Memory B cell (primary cell): ENCODE measurements around the gene NLRP1.
A peak's percentile ranks its signal among the peaks of the same experiment; 100 is the strongest.

Experiments
- ATAC-seq: fragments of 150-1000 bp; cut with Tn5 transposase; 2 replicates; pipeline ENCODE4 v1.10.0; 2021; ENCODE audit warnings: low read depth, mild to moderate bottlenecking, moderate library complexity
- DNase-seq, 2 donors: peaks; one replicate each; pipeline ENCODE4 v3.0.0; 2022; ENCODE audit warnings: low spot score in 2 of 2
- H3K27ac Mint-ChIP-seq: one replicate; pipeline ENCODE4 v1.8.0; 2022; ENCODE audit warnings: mild to moderate bottlenecking, moderate library complexity, mixed read lengths
- H3K27me3 Mint-ChIP-seq: one replicate; pipeline ENCODE4 v1.8.0; 2022; ENCODE audit warnings: mixed read lengths
- H3K36me3 Mint-ChIP-seq: one replicate; pipeline ENCODE4 v1.8.0; 2022; ENCODE audit warnings: mild to moderate bottlenecking, mixed read lengths
- H3K4me1 Mint-ChIP-seq: one replicate; pipeline ENCODE4 v1.8.0; 2022; ENCODE audit warnings: mixed read lengths
- H3K4me3 Mint-ChIP-seq: one replicate; pipeline ENCODE4 v1.8.0; 2022; ENCODE audit warnings: mild to moderate bottlenecking, moderate library complexity, mixed read lengths
- H3K9me3 Mint-ChIP-seq: one replicate; pipeline ENCODE4 v1.8.0; 2022; ENCODE audit warnings: mixed read lengths

Gene NLRP1

GRCh38 chr17:5584383-5585286 lies at the start of gene NLRP1:
Gene NLRP1, minus strand, starts transcription at chr17:5584509. Its CDS starts 552 bp downstream, at chr17:5583957.
- peak within 1 kb of the TSS; percentile 99 for H3K4me3 Mint-ChIP-seq
- peaks cover 1% of the 10 kb centered on the region for H3K27me3 Mint-ChIP-seq
- peak; percentile 94 for ATAC-seq
- peaks cover 38% of the 10 kb centered on the region for H3K4me1 Mint-ChIP-seq
- peak within 1 kb of the TSS; percentile 99 for H3K27ac Mint-ChIP-seq
- no peaks in the 10 kb centered on the region for H3K9me3 Mint-ChIP-seq
- peak; percentile 82 to 87 for DNase-seq
- peaks cover 13% of the 10 kb centered on the region for H3K36me3 Mint-ChIP-seq

- H3K4me1 Mint-ChIP-seq: no peaks in the 10 kb centered on the region
- no peaks in the 10 kb centered on the region for H3K9me3 Mint-ChIP-seq
- DNase-seq (no peak), ATAC-seq (no peak)
- H3K27me3 Mint-ChIP-seq: peaks cover 16% of the 10 kb centered on the region
- no peak overlapping the region for H3K4me3 Mint-ChIP-seq
- H3K27ac Mint-ChIP-seq: no peak overlapping the region
- H3K36me3 Mint-ChIP-seq: no peaks in the 10 kb centered on the region
Measured at GRCh38 chr17:5631958-5632590, 47.8 kb upstream of the NLRP1 start.

GRCh38 chr17:5630434-5630833 lies 46.1 kb upstream of the NLRP1 start:
- no peaks in the 10 kb centered on the region for H3K36me3 Mint-ChIP-seq
- no peak overlapping the region for H3K27ac Mint-ChIP-seq
- DNase-seq: no peak
- no peaks in the 10 kb centered on the region for H3K4me1 Mint-ChIP-seq
- H3K4me3 Mint-ChIP-seq: no peak overlapping the region
- peaks cover 19% of the 10 kb centered on the region for H3K27me3 Mint-ChIP-seq
- H3K9me3 Mint-ChIP-seq: no peaks in the 10 kb centered on the region
- ATAC-seq: no peak

GRCh38 chr17:5629128-5629527 lies 44.8 kb upstream of the NLRP1 start:
- Mint-ChIP-seq H3K9me3 (no peaks in the 10 kb centered on the region), H3K27ac (no peak overlapping the region), H3K36me3 (no peaks in the 10 kb centered on the region), H3K4me3 (no peak overlapping the region), H3K4me1 (no peaks in the 10 kb centered on the region), H3K27me3 (peaks cover 18% of the 10 kb centered on the region)
- ATAC-seq (no peak), DNase-seq (no peak)

- no peak overlapping the region for H3K4me3 Mint-ChIP-seq
- no peaks in the 10 kb centered on the region for H3K4me1 Mint-ChIP-seq
- H3K9me3 Mint-ChIP-seq: no peaks in the 10 kb centered on the region
- DNase-seq: no peak
- ATAC-seq: no peak
- H3K27me3 Mint-ChIP-seq: peaks cover 18% of the 10 kb centered on the region
- H3K27ac Mint-ChIP-seq: no peak overlapping the region
- no peaks in the 10 kb centered on the region for H3K36me3 Mint-ChIP-seq
Measured at GRCh38 chr17:5628262-5628661, 44.0 kb upstream of the NLRP1 start.

- peaks cover 11% of the 10 kb centered on the region for H3K27me3 Mint-ChIP-seq
- no peaks in the 10 kb centered on the region for H3K36me3 Mint-ChIP-seq
- no peaks in the 10 kb centered on the region for H3K9me3 Mint-ChIP-seq
- no peak overlapping the region for H3K4me3 Mint-ChIP-seq
- H3K4me1 Mint-ChIP-seq: no peaks in the 10 kb centered on the region
- H3K27ac Mint-ChIP-seq: no peak overlapping the region
- ATAC-seq (no peak), DNase-seq (no peak)
Measured at GRCh38 chr17:5624211-5624610, 39.9 kb upstream of the NLRP1 start.

GRCh38 chr17:5621729-5622128 lies 37.4 kb upstream of the NLRP1 start:
- H3K27ac Mint-ChIP-seq: no peak overlapping the region
- DNase-seq: no peak
- H3K4me1 Mint-ChIP-seq: no peaks in the 10 kb centered on the region

GRCh38 chr17:5621026-5621425 lies 36.7 kb upstream of the NLRP1 start:
- Mint-ChIP-seq H3K4me1 (no peaks in the 10 kb centered on the region), H3K27me3 (peaks cover 10% of the 10 kb centered on the region), H3K36me3 (no peaks in the 10 kb centered on the region), H3K27ac (no peak overlapping the region), H3K4me3 (no peak overlapping the region), H3K9me3 (no peaks in the 10 kb centered on the region)
- ATAC-seq (no peak), DNase-seq (no peak)

More at GRCh38 chr17:5621729-5622128, 37.4 kb upstream of the NLRP1 start:
- Mint-ChIP-seq H3K9me3 (no peaks in the 10 kb centered on the region), H3K4me3 (no peak overlapping the region), H3K27me3 (peaks cover 12% of the 10 kb centered on the region), H3K36me3 (no peaks in the 10 kb centered on the region)
- no peak for ATAC-seq

GRCh38 chr17:5619088-5619740 lies 34.9 kb upstream of the NLRP1 start:
- Mint-ChIP-seq H3K4me3 (no peak overlapping the region), H3K4me1 (no peaks in the 10 kb centered on the region), H3K36me3 (no peaks in the 10 kb centered on the region), H3K9me3 (no peaks in the 10 kb centered on the region), H3K27me3 (peaks cover 10% of the 10 kb centered on the region), H3K27ac (no peak overlapping the region)
- no peak for DNase-seq
- no peak for ATAC-seq

- ATAC-seq (no peak), DNase-seq (no peak)
- no peaks in the 10 kb centered on the region for H3K4me1 Mint-ChIP-seq
- H3K36me3 Mint-ChIP-seq: no peaks in the 10 kb centered on the region
- no peak overlapping the region for H3K4me3 Mint-ChIP-seq
- H3K27ac Mint-ChIP-seq: no peak overlapping the region
- H3K27me3 Mint-ChIP-seq: peaks cover 10% of the 10 kb centered on the region
- H3K9me3 Mint-ChIP-seq: no peaks in the 10 kb centered on the region
Measured at GRCh38 chr17:5618476-5618875, 34.2 kb upstream of the NLRP1 start.

- DNase-seq (no peak), ATAC-seq (no peak)
- Mint-ChIP-seq H3K4me3 (no peak overlapping the region), H3K27me3 (peaks cover 15% of the 10 kb centered on the region), H3K4me1 (peaks cover 8% of the 10 kb centered on the region), H3K27ac (no peak overlapping the region), H3K9me3 (no peaks in the 10 kb centered on the region), H3K36me3 (no peaks in the 10 kb centered on the region)
Measured at GRCh38 chr17:5615476-5615875, 31.2 kb upstream of the NLRP1 start.

GRCh38 chr17:5610956-5611355 lies 26.6 kb upstream of the NLRP1 start:
- H3K4me3 Mint-ChIP-seq: no peak overlapping the region

GRCh38 chr17:5608399-5609112 lies 24.2 kb upstream of the NLRP1 start:
- H3K27ac Mint-ChIP-seq: no peak overlapping the region
- ATAC-seq (no peak), DNase-seq (no peak)
- H3K4me1 Mint-ChIP-seq: peaks cover 8% of the 10 kb centered on the region
- no peaks in the 10 kb centered on the region for H3K9me3 Mint-ChIP-seq
- H3K4me3 Mint-ChIP-seq: no peak overlapping the region
- H3K27me3 Mint-ChIP-seq: peaks cover 17% of the 10 kb centered on the region
- no peaks in the 10 kb centered on the region for H3K36me3 Mint-ChIP-seq

More at GRCh38 chr17:5610956-5611355, 26.6 kb upstream of the NLRP1 start:
- Mint-ChIP-seq H3K27me3 (peaks cover 15% of the 10 kb centered on the region), H3K4me1 (peaks cover 8% of the 10 kb centered on the region), H3K27ac (no peak overlapping the region), H3K9me3 (no peaks in the 10 kb centered on the region), H3K36me3 (no peaks in the 10 kb centered on the region)
- no peak for ATAC-seq
- DNase-seq: no peak

- Mint-ChIP-seq H3K4me3 (no peak overlapping the region), H3K27me3 (peaks cover 15% of the 10 kb centered on the region), H3K4me1 (peaks cover 8% of the 10 kb centered on the region), H3K27ac (no peak overlapping the region), H3K9me3 (no peaks in the 10 kb centered on the region), H3K36me3 (no peaks in the 10 kb centered on the region)
- DNase-seq: no peak
- ATAC-seq: no peak
Measured at GRCh38 chr17:5607946-5608345, 23.6 kb upstream of the NLRP1 start.
